GM10248 (cell line): ENCODE measurements around the gene CATSPERD.

Experiments used
- CTCF ChIA-PET: fragments of 300-600 bp; sonication (Branson Sonifier 250); formaldehyde crosslinking; extraction: SDS; loops from one replicate; lab custom pipeline; 2021; ENCODE audit warnings: antibody characterized with exemption; lab: Yijun Ruan, JAX
- POLR2A ChIA-PET: fragments of 350-650 bp; sonication (Branson Sonifier 250); formaldehyde crosslinking; extraction: SDS; loops from one replicate; lab custom pipeline; 2020; ENCODE audit warnings: antibody characterized with exemption; lab: Yijun Ruan, JAX
- DNase-seq: peaks from one replicate; pipeline ENCODE4 v3.0.0; 2012; ENCODE audit errors: extremely low spot score
- TF ChIP-seq, protein P1 (sequence below): IDR thresholded peaks from 2 replicates; pipeline ENCODE4 v1.5.1; 2012; ENCODE audit warnings: mild to moderate bottlenecking, low read depth; ENCODE audit errors: extremely low read depth, missing control alignments, control extremely low read depth

Gene CATSPERD

DNA sequence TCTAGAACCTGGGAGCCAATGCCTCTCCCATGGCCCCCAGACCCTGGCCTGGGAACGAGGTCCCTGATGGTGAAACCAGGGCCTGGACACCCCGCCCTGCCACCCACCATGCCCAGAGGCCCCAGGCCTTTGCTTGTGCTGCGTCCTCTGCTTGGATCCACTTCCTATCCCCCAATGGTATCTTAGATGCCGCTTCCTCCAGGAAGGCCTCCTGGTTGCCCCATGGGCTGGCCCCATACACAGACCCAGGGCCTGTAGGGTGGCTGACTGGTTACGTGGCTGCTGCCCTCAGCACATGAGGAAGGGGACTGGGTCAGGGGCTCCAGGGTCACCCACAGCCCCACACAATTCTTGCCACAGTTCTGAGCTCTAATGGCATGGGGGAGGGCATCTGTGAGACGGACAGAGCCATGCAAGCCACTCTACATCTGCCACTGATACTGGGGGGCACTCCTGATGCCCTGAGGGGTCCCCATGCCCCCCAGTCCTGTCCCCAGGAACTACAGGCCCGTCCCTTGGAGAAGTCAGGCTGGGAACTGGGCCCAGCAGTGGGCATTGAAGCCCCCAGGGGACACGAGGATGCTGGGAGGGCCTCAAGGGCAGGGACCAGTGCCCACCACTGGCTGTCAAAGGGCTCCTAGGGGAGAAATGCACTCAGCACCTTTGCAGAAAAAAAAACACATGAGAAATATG lies 25.3 kb upstream of the CATSPERD start:
- no peak for DNase-seq
- ChIA-PET POLR2A (interaction anchor here (0.9 kb wide), 1 partner anchor 17 kb away, joined by 3 read pairs; no protein-coding TSS in a partner anchor), CTCF (interaction anchor here (0.8 to 4.7 kb wide), 3 partner anchors 7 to 23 kb away, joined by 3 to 34 read pairs (median 3); partner anchors contain the start of gene RPL36)
- TF ChIP-seq, protein P1, sequence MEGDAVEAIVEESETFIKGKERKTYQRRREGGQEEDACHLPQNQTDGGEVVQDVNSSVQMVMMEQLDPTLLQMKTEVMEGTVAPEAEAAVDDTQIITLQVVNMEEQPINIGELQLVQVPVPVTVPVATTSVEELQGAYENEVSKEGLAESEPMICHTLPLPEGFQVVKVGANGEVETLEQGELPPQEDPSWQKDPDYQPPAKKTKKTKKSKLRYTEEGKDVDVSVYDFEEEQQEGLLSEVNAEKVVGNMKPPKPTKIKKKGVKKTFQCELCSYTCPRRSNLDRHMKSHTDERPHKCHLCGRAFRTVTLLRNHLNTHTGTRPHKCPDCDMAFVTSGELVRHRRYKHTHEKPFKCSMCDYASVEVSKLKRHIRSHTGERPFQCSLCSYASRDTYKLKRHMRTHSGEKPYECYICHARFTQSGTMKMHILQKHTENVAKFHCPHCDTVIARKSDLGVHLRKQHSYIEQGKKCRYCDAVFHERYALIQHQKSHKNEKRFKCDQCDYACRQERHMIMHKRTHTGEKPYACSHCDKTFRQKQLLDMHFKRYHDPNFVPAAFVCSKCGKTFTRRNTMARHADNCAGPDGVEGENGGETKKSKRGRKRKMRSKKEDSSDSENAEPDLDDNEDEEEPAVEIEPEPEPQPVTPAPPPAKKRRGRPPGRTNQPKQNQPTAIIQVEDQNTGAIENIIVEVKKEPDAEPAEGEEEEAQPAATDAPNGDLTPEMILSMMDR: no peak

DNA sequence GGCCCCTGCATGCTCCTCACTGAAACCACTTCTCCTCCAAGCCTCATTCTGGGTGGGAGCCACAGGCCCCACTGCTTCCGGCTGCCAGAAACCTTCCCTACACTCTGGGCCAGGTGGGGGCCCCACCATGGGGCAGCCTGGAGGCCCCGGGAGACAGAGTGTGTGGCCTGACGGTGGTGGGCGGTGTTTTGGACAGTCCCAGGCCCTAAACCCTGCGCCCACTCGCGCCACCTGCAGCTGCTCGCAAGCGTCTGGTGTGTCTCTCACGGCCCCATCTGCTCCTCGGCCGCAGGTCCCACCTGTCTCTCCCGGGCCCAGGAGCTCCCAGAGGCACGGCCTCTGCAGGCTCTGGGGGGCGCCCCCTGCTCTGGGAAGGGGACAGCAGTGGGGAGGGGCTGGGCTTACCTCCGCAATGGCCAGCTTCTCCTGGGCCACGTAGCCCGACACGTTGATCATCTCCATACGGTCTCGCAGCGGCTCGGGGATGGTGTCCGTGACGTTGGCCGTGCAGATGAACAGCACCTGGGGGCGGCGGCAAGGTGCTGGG lies 24.7 kb upstream of the CATSPERD start:
- CTCF ChIA-PET: interaction anchor here (0.8 to 4.7 kb wide), 3 partner anchors 8 to 23 kb away, joined by 3 to 34 read pairs (median 3); partner anchors contain the start of gene RPL36
- POLR2A ChIA-PET: interaction anchor here (0.5 to 0.9 kb wide), 2 partner anchors 17 to 310 kb away, joined by 3 read pairs; no protein-coding TSS in a partner anchor
- TF ChIP-seq, protein P1: peak; percentile 2
- no peak for DNase-seq

DNA sequence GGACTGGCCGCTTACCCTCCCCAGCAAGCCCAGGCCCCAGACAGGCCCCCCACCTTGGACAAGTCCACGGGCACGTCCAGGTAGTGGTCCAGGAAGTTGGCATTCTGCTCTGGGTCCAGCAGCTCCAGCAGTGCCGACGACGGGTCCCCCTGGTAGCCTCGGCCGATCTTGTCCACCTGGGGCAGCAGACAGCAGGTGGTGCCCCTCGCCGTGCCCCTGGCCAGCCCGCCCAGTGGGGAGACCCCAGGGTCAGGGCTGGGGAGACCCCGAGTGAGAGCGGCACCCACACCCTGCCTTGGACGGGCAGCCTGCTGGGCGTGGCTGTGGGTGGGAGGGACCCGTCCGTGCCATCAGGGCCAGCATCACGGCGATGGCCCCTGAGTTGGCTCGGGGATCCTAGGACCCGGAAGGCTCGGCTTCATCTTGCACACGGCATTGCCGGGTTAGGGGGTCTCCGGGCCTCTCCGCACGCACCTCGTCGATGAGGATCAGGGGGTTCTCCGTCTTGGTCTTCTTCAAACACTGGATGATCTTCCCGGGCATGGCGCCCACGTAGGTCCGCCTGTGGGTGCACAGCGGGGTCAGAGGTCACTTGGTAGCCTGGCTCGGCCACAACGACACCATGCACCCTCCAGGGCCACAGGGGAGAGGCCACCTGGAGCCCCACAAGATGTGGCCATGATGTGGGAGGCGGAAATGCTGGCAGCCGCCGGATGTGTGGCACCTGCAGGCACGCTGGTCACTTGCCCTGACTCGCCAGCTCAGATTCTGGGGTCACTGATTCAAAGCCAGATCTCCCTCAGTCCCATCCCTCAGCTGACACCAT lies 24.0 kb upstream of the CATSPERD start:
- no peak for DNase-seq
- TF ChIP-seq, protein P1: no peak
- CTCF ChIA-PET: interaction anchor here (0.9 to 4.7 kb wide), 2 partner anchors 8 to 22 kb away, joined by 3 to 34 read pairs; partner anchors contain the start of gene RPL36
- POLR2A ChIA-PET: interaction anchor here (0.5 to 0.9 kb wide), 2 partner anchors 16 to 310 kb away, joined by 3 read pairs; no protein-coding TSS in a partner anchor

DNA sequence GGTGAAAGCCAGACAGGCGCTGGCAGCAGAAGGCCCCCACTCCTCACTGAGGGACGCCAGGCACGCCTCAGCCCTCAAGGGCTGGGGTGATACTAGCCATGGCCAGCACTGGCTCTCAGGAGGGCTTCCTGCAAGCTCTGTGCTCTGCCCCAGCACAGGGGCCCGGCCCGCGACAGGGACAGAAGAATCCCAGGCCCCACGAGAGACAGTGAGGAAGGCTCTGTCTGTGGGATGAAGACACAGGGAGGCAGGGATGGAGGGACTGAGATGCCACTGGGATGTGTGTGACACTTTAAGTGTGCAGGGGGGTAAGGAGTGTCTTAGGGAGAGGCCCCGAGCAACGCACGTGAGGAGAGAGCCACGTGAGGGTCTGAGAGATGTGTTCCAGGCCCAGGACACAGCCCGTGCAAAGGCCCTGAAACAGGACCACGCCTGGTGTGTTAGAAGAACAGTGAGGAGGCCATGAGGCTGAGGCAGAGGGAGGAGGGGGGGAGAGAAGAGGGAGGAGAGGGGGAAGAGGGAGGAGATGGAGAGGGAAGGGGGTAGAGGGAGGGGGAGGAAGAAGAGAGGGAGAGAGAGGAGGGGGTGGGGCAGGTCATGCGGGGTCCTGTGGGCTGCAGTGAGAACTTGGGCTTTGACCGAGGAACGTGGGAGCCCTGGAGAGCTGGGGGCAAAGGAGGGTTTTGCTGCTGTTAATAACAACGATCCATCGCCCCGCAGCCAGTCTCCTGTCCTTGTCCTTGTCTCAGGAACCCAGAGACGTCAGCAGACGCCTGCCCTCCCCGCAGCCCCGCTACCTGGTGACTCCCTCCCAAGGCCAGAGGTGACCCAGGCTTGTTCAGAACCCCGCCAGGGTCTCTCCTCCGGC lies 23.2 kb upstream of the CATSPERD start:
- CTCF ChIA-PET: interaction anchor here (4.7 kb wide), 1 partner anchor 9 kb away, joined by 34 read pairs; the partner anchor contains the start of gene RPL36
- POLR2A ChIA-PET: interaction anchor here (0.6 to 1.5 kb wide), 2 partner anchors 19 to 23 kb away, joined by 3 to 4 read pairs; partner anchors contain the start of genes CATSPERD and LONP1
- no peak for DNase-seq
- TF ChIP-seq, protein P1: no peak

DNA sequence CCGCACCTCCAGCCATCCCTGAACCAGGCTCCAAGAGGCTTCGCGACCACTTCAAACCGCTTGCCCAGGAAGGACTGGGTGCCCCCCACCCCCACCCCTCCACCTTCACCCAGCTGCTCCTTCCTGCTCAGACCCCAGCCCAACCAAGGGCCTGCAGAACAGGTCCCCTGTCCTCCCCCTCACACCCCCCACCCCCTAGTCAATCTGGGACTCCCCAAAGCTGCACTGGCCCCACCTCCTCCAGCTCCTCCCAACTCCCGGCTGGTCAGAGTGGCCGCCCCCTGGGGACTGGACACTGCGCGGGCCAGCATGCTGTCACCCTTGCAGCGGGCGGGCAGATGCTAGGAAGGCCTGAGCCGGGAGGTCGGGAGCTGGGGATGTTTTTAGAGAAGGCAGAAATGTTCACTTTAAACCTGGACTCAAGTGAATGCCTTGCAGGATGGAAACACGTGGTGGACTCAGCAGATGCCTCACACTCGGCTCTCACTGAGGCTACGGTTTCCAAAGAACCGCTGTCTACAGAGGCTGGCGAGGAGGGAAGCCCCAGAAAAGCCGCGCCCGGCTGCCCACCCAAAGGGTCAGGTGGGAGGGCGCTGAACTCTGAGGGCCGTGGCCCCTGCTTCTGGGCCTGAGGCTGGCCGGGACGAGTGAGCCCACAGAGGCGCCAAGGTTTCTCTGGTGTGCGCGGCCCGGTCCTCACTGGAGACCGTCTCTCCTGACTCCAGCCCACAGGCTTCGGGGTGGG lies 22.4 kb upstream of the CATSPERD start:
- ChIA-PET POLR2A (interaction anchor here (0.6 to 1.5 kb wide), 2 partner anchors 18 to 22 kb away, joined by 3 to 4 read pairs; partner anchors contain the start of genes CATSPERD and LONP1), CTCF (interaction anchor here (4.7 kb wide), 1 partner anchor 10 kb away, joined by 34 read pairs; the partner anchor contains the start of gene RPL36)
- TF ChIP-seq, protein P1: no peak
- DNase-seq: no peak
